Fibroblast of the aortic adventitia (primary cell): ENCODE results near the gene MYRIP. TPM values are rescaled to one million over a fixed set of nuclear protein-coding genes. Genes with fewer than 3 reads are reported as not detected.
A peak's percentile ranks its signal among the peaks of the same experiment; 100 is the strongest.

Experiments used
- DNase-seq: peaks from one replicate; pipeline ENCODE4 v3.0.0-alpha.2; 2010; ENCODE audit warnings: low read depth
- H3K4me3 ChIP-seq: 2 replicates; pipeline ENCODE4 v1.5.1; 2011; ENCODE audit warnings: low read depth, mild to moderate bottlenecking, control low read depth, low read length, moderate library complexity
- total RNA-seq: library from RNA; depleted of rRNA; stranded (reverse); fragments of >200 nt; gene quantifications from 2 replicates; pipeline ENCODE4 v1.2.3, GENCODE V29; 2012; ENCODE audit warnings: low replicate concordance
- TF ChIP-seq, protein P1 (sequence below): IDR thresholded peaks from 2 replicates; pipeline ENCODE4 v1.5.1; 2011; ENCODE audit warnings: mild to moderate bottlenecking, low read length, control low read depth, inconsistent platforms; ENCODE audit not compliant: insufficient read depth

Gene MYRIP
- total RNA-seq, 1 donor = 8.6 TPM

DNA sequence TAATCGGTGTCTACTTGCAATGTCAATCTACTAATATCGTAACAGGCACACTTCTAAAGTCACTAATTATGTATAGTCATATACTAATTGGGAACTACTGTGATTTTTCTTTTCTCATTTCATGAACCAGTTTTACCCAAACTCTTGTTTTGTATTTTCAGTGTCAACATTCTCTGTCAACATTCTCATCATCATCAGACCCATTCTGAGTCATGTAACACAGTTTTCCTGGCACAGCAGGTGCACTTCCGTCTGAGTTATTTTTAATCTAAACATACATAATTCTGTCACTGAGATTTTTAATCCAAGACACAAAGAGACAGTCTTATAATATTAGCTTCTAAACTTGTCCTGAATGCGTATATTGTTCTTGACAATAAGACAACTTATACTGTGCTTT is 295.0 kb downstream of the MYRIP start:
- TF ChIP-seq, protein P1, sequence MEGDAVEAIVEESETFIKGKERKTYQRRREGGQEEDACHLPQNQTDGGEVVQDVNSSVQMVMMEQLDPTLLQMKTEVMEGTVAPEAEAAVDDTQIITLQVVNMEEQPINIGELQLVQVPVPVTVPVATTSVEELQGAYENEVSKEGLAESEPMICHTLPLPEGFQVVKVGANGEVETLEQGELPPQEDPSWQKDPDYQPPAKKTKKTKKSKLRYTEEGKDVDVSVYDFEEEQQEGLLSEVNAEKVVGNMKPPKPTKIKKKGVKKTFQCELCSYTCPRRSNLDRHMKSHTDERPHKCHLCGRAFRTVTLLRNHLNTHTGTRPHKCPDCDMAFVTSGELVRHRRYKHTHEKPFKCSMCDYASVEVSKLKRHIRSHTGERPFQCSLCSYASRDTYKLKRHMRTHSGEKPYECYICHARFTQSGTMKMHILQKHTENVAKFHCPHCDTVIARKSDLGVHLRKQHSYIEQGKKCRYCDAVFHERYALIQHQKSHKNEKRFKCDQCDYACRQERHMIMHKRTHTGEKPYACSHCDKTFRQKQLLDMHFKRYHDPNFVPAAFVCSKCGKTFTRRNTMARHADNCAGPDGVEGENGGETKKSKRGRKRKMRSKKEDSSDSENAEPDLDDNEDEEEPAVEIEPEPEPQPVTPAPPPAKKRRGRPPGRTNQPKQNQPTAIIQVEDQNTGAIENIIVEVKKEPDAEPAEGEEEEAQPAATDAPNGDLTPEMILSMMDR = no peak
- DNase-seq = no peak
- H3K4me3 ChIP-seq = no peak overlapping the region

DNA sequence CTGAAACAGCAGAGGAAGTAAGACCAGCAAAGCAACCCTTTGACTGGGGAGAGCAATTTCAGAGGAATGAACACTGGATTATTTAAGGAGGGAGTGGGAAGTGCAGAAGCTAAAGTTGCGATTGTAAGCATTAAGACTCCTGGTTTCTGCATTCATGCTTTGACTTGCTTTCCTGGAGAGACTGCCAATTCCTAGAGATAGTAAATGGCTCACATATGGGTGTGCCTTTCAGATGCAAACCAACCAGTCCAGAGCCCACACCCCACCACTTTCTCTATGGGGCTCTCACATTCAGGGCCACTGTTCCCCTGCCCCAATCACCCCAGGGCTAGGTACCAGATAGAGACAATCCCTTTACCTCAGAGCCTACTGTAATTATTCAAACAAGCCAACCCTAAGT is 299.2 kb downstream of the MYRIP start:
- TF ChIP-seq, protein P1 = no peak
- H3K4me3 ChIP-seq = no peak overlapping the region
- no peak for DNase-seq

DNA sequence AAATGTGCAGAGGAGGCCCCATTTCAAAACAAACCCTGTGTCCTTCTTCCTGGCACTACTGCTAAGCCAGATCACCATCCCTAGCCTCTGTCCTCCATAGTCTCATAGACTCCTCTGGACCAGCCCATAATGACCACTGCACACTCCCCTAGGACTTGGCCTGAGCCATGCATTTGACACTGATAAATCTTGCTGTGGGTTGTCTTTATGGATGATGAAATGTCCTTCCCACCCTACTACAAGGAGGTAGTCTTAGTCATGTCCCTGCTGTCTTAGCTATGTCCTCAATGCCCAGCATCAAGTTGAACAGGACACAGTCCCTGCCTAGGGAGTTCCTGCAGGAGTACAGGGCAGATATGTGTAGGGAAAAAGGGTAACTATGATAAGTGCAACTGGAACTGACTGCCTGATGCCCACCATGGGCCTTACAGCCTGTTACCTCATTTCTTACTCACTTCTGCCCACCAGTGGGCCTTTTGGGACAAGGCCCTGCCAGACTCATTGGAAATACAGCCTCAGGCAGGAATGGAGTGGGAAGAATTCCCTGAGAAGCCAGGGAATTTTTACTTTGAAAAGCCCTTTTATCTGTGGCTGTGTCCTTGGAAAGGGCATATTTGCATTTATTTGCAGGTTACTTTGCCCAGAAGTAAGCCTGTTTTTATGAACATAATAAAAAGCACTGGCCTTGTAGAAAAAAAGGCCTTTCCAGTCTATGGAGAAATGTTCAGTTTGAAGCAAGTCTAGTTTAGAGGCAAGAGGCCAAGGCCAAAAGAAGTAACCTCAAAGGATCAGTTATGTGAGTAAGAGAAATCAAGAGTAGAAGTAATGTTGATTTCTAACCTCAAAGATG is 300.5 kb downstream of the MYRIP start:
- no peak overlapping the region for H3K4me3 ChIP-seq
- peak; percentile 46 for DNase-seq
- TF ChIP-seq, protein P1 = peak; percentile 60

DNA sequence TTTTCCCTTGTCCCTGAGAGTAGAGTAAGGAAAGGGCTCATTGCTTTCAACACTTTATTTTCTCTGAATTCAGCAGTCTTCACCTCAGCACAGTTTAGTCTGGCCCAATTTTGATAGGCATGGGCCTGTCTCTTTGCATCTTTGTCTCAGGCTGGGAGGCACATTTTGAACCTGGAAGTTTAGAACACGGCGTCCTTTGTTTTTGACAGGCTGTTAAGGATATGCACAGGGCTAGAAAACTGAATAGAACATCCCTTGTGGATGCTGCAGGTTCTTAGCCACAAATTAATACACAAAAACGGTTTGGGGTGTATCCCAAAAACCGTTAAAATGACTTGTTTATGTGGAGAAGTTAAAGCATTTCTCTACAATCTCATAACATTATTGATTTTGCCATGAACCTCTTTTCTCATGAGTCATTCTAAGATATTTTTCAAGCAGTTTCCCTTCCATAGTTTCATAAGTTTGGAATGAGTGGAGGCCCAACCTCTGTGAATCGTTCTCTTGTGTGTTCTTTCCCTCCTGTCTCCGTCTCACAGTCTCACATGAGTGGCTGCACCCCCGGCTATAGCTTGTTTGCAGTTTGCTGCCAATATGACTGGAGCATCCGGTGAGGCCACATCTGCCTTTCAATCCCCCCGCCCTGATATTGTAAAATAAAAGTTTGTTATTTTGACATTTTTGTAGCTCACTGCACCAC is 307.2 kb downstream of the MYRIP start:
- no peak overlapping the region for H3K4me3 ChIP-seq
- TF ChIP-seq, protein P1 = no peak
- DNase-seq = peak; percentile 78

DNA sequence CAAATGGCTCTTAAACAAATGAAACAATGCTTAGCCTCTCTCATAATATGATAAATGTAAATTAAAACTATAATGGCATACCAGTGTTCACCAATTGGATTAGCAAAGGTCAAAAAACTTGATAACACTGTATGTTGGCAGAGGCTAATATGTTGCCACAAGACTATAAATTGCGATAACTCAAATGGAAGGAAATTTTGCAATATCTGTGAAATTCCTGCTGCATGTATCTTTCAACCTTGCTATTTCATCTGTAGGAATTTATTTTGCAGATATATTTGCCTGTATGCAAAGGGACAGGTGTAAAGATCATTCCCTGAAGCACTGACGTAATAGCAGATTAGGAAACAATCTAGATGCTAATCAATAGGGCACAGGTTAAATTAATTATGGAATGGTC is 308.7 kb downstream of the MYRIP start:
- peak; percentile 33 for DNase-seq
- TF ChIP-seq, protein P1 = no peak
- no peak overlapping the region for H3K4me3 ChIP-seq

DNA sequence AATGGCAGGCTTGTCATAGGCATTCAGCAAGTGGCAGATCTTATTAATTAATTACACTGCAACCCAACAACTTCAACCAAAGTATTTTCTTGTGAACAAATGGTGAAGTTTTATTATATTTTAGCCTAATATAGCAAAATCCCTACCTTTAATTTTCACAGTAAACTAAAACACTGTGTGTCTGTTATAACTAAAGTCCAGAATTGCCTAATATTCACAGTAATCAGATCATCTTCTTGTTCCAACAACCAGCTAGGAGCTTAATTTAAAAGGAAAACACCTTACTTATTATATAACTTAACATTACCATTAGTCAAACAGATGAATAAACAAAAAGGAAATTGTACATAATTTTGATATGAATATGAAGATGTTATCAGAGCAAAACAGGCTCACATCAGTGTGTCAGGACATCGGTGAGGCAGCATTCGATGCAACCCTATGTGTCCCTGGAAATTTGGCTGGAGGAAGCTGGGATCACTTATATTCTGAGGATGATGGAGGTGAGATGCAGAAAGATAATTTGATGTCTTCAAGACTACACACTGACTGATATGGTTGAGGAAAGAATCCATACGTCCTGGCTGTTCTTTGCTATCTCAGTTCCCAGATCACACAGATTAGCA is 310.8 kb downstream of the MYRIP start:
- H3K4me3 ChIP-seq = no peak overlapping the region
- TF ChIP-seq, protein P1 = no peak
- no peak for DNase-seq
